ENCODE results near the gene SP7.
"Not testable (repeated sequence)": the region's sequence is repeated elsewhere in the genome, so short reads cannot be mapped to it uniquely, and the experiment has no call there.

SP7 gene

GRCh38 chr12:53336181-53336681, at the start of gene SP7:
TSS of gene SP7 (minus strand) at chr12:53336354. CDS start at chr12:53335646, 708 bp downstream.
- no peak for DNase-seq

DNA sequence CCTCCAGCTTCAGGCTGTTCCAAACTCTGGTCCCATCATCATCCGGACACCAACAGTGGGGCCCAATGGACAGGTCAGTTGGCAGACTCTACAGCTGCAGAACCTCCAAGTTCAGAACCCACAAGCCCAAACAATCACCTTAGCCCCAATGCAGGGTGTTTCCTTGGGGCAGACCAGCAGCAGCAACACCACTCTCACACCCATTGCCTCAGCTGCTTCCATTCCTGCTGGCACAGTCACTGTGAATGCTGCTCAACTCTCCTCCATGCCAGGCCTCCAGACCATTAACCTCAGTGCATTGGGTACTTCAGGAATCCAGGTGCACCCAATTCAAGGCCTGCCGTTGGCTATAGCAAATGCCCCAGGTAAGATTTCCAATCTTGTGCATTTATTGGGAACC, 47.1 kb upstream of the SP7 start:
- no peak for DNase-seq

DNA sequence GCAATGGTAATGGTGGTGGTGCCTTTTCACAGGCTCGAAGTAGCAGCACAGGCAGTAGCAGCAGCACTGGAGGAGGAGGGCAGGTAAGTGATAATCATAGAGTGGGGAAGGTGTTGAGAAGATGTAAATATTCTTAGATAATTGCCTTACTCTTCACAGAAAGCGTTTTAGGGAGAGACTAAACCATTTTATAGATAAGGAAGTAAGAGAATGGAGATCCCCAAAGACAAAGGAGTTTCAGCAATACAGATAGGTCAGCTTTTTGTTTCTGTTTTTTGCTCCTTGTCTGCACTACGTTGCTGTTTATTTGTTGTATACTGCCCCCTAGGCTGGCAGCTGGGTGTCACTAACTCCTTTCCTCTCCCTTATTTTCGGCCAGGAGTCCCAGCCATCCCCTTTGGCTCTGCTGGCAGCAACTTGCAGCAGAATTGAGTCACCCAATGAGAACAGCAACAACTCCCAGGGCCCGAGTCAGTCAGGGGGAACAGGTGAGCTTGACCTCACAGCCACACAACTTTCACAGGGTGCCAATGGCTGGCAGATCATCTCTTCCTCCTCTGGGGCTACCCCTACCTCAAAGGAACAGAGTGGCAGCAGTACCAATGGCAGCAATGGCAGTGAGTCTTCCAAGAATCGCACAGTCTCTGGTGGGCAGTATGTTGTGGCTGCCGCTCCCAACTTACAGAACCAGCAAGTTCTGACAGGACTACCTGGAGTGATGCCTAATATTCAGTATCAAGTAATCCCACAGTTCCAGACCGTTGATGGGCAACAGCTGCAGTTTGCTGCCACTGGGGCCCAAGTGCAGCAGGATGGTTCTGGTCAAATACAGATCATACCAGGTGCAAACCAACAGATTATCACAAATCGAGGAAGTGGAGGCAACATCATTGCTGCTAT, 45.8 kb upstream of the SP7 start:
- DNase-seq: no peak

DNA sequence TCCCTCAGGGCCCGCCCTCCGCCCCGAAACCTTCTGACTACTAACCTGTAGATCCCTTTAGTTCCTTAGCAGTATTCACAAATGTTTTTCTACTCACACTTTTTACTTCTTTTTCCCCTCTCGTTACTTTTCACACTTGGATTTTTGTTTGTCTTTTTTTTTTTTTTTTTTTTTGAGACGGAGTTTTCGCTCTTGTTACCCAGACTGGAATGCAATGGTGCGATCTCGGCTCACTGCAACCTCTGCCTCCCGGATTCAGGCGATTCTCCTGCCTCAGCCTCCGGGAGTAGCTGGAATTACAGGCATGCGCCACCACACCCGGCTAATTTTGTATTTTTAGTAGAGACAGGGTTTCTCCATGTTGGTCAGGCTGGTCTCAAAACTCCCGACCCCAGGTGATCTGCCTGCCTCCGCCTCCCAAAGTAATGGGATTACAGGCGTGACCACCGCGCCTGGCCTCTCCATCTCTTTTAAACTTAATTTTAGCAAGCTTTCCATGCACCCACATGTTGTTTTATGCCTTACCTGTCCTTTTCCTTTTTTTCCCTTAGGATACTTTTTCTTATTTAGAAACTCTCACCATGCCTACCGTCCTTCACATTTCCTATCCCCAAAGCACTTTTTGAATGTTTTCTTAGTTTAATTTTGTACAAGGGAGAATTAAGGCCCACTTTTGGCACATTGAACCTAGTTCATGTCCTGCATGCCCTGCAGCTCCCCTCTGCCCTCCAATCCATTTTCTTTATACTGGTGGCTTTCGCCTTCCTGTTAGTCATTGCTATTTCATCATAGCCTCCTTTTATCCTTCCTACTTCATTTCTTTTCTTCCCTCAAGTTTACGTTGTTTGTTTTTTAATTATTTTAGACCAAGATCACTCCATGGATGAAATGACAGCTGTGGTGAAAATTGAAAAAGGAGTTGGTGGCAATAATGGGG, 44.9 kb upstream of the SP7 start:
- DNase-seq: no peak

DNA sequence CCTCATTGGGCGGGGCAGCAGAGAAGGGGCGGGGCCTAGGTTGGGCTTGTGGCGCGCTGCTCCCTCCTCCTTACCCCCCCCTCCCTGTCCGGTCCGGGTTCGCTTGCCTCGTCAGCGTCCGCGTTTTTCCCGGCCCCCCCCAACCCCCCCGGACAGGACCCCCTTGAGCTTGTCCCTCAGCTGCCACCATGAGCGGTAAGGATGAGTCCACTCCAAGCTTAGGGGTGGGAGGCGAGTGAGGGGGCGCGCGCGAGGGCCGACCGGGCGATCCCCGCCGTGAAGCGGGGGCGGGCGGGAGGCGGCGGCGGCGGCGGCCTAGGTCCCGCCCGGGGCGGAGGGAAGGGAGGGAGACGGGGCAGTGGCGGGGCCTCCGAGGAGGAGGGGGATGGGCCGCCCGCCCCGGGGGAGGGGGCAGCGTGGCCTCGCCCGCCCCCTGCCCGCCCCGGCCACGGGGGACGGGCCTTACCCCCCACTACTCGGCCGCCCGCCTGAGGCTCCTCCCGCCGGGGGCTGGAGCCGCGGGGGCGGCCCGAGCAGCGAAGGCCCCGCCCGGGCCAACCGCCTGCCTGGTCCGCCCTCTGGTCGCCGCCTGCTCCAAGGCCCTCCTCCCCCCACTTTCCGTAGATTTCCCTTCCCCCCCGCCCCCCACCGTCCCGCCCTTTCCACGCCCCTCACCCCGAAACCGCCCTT, 44.1 kb upstream of the SP7 start, which contains the start of gene SP1:
Gene SP1, plus strand, starts transcription at position 73 of the 690 bp plus-strand sequence. Its CDS starts 116 bp downstream, at position 189.
- DNase-seq: peak; percentile 86

DNA sequence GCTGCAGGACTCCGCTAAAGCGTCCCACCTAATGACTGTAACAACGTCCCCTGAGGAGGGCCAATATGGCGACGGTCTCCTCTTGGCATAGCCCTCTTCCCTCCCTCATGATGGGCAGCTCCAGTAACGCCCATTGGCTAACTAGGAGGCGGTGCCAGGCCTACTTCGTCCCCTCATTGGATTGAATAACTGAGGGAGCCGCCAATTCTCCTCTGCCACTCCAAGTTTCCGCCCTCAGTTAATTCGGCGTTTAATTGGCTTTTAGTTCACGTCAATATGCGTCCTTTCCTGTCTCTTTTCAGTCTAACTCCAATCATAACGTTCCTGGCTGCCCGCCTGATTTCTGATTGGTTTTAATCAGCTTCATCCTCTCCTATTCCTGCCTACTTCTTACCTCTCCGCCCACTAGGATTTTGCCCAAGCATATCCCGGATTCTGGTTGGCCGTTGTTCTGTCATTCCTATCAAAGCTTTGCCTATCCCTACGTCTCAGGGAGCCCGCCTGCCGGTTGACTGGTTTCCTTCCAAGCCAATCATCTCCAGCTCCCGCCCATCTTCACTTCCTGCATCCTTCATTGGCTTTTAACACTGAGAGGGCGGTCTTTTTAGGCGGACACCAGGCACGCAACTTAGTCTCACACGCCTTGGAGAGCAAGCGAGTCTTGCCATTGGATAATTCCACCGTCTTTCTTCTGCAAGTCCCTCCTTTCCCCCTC, 43.4 kb upstream of the SP7 start:
- DNase-seq: peak; percentile 100

DNA sequence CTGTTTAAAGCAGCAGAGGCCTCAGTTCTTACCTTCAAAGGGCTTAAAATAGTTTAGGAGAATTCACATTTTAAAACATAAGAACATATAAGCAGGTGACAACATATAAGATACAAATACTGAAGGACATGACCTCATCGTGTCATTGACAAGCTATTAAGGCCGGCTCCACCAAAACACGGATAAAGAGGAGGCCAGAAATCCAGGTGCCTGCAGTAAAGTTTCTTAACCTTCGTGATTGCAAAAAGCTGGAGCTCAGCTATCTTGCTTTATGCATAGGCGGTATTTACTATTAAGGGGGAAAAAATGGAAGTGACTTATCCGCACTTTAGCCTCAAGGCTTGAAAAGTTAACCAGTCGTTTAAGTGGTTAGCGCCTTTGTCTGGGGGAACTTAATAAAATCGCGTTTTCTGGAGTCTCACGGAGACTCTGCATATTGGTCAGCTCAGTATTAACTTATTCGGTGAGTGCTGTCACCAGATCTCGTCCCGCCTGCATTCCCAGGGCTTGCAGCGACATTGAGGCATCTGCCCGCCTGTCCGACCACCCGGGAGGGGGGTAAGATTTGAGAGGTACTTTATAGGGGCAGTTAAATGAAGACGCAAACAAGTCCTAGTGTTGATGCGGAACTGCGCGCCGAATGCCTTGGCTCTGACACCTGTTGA, 42.7 kb upstream of the SP7 start:
- DNase-seq: peak; percentile 65

- no peak for DNase-seq
Observed at GRCh38 chr12:53378222-53378621, 42.1 kb upstream of the SP7 start.

DNA sequence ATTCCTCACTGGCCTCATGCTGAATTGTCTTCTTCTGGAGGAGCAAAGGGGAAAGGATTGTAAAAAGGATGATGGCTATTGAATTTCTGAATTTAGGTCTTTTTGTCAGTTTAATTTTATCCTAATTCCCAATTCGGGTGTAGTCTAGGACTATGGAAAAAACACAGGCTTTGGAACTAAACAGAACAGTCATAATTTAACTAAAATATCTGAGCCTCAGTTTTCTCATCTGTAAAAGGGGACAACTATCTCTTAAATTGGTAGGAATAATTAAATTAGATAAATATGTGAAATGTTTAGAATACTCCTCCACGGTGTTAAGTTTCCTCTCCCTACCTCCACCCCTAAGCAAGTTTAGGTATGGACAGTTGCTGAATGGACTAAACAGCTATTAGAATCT, 40.6 kb upstream of the SP7 start:
- DNase-seq: no peak

DNA sequence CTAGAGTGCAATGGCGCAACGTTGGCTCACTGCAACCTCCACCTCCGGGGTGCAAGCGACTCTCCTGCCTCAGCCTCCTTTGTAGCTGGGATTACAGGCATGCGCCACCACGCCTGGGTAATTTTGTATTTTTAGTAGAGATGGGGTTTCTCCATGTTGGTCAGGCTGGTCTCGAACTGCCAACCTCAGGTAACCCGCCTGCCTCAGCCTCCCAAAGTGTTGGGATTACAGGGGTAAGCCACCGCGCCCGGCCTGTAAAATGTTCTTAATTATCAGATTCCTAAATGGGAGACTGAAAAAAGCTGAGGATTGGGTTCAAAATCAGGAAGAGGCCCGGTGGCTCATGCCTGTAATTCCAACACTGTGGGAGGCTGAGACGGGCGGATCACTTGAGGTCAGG, 38.1 kb upstream of the SP7 start:
- DNase-seq: not testable (repeated sequence)

- not testable (repeated sequence) for DNase-seq
Observed at GRCh38 chr12:53373554-53374133, 37.5 kb upstream of the SP7 start.

DNA sequence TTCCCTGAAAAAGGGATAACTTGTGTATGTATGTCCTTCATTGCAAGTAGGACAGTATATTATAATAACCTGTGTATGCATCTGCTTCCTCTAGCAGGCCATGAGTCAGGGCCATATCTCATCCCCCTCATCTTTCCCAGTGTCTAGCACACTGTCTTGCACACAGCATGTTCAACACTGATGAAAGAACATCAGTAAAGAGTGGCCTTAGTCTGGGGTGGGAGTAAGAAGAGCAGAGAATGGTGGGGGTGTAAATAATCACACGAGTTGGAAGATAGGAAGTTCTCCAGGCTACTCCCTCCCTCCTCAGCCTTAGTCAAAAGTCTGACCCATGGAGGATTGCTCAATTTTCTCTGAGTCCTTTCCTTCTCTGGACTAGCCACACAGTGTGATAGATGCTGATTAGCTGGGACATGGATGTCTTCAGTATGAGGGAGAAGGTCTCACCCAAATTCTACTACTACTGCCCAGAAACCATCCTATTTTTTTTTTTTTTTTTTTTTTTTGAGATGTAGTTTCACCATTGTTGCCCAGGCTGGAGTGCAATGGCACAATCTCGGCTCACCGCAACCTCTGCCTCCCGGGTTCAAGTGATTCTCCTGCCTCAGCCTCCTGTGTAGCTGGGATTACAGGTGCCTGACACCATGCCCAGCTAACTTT, 29.2 kb upstream of the SP7 start:
- no peak for DNase-seq

GRCh38 chr12:53361638-53362037, 25.5 kb upstream of the SP7 start:
- not testable (repeated sequence) for DNase-seq

DNA sequence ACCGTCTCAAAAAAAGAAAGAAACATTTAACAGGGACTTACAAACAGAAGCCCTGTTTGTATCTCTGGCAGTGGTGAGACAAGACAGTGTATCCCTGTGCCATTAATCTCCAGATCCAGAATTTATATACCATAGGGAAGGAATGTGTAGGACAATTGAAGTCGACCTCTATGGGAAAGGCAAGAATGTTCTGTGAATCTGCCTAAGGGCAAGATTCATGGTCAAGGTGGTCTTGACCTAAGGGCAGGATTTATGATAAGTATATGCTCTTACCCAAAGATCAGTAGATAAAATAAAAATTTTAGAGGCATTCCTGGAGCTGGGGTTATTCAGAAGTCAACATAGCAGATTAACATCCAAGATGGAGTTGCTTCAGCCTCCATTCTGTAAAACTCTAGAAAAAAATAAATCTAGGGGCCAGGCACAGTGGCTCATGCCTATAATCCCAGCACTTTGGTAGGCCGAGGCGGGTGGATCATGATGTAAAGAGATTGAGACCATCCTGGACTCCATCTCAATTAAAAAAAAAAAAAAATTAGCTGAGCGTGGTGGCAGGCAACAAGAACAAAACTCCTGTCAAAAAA, 22.8 kb upstream of the SP7 start:
- no peak for DNase-seq

- no peak for DNase-seq
Observed at GRCh38 chr12:53355121-53355520, 19.0 kb upstream of the SP7 start.

DNA sequence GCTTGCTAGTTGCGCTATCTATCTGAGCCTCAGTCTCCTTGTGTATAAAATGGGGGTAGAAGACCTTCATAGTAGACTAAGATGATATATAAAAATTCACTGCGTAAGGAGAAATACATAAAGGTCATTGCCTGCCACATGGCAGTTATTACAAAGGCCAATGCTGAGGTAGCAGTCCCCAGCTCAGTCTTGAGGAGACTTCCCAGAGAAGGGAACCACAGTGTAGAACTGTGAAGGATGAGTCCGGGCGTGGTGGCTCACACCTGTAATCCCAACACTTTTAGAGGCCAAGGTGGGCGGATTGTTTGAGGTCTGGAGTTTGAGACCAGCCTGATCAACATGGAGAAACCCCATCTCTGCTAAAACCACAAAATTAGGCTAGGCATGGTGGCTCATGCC, 17.1 kb upstream of the SP7 start:
- no peak for DNase-seq

DNA sequence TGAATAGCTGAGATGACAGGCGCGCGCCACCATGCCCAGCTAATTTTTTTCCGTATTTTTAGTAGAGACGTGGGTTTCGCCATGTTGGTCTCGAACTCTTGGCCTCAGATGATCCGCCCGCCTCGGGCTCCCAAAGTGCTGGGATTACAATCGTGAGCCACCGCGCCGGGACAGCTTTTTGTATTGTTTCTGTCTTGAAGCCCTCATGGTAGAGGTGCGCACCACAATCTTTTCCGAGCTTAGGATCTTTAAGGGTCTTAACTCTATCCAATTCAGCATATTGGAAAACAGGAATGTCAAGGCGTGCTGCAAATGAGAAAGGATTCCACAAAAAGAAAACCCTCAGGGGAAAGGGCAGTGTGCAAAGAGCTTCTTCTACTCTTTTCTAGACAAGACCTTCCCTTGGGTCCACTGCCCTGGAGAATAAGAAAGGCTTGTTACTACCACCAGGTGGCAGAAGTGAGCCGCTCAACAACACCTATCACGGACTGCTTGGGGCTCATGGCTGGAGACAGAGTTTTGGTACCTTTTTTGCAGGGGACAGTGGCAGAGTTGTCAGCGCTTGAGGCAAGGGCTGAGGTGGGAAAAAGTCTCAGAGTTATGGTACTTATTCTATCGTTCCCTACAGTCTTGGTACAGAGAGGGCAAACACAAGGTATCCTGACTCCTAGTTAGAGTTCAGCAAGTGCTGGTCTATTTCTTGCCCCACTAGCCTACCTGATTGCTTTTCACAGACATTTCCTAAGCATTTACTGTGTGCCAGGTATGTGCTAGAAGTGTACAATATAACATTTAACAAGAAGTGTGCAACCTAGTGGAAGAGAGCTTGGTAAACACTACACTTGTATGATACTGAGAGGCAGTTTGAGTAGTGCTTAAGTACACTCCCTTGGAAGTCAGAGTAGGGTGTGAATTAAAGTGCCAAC, 16.4 kb upstream of the SP7 start:
- peak; percentile 92 for DNase-seq

DNA sequence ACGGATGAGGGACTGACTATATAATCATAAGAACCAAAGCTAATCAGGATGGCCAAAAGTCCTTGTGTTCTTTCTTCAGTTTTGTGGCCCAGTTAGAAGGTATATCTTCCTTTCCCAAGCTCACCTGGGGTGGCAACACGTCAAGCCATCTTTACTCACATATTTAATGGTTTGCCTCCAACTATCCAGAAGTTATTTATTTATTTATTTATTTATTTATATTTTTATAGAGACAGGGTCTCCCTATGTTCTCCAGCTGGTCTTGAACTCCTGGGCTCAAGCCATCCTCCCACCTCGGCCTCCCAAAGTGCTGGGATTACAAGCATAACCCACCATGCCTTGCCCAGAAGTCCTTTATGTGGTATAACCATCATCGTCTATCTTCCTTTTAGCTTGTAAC, 11.8 kb upstream of the SP7 start:
- no peak for DNase-seq

DNA sequence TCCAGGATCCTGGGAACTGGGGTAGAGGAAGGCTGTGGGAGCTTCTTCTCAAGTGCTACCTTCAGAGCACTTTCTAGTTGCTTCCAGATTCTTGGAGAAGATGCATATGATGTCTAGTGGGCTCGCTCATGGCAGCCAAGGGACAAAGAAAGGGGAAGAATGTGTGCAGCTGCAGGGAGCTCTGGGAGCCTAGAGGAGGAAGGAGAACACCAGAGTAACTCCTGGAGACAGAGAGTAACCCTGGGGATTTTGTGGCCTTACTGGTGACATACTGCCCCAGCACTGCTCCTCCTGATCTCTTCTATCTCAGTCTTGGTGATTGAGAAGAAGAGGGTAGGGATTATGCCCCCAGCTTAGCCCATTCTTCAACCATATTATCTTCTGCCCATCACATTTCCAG, 10.3 kb upstream of the SP7 start:
- no peak for DNase-seq

Measured in NCI-H510A treated with DMSO at 0.1 percent for 48 hours (cell line).